Measurements from ENCODE around the gene SMNDC1. TPM values are rescaled to one million over a fixed set of nuclear protein-coding genes. Genes with fewer than 3 reads are reported as not detected.

The SMNDC1 gene
- total and polyA plus RNA-seq, 10 of the 15 experiments (the other 5 are each of a cell fraction or from before 2014, with no cell fraction given), result 4.6 to 37.2 (median 18.1) TPM

GRCh38 chr10:110285501-110285900 lies 19.2 kb downstream of the SMNDC1 start:
- no peaks in the 10 kb centered on the region for H4K20me1 ChIP-seq (ENCODE audit: control insufficient read depth, insufficient read depth)
- ChIA-PET RAD21 (ENCODE audit: unreplicated experiment) (interaction anchor here (1.5 kb wide), 1 partner anchor 149 kb away, joined by 3 read pairs; no protein-coding TSS in a partner anchor), SMC1A (ENCODE audit: uncharacterized antibody, unreplicated experiment) (interaction anchor here (0.8 to 2.4 kb wide), 4 partner anchors 11 to 147 kb away, joined by 4 to 11 read pairs (median 6); no protein-coding TSS in a partner anchor), CTCF (interaction anchor here (0.7 to 2.0 kb wide), 6 partner anchors 11 to 147 kb away, joined by 3 to 9 read pairs (median 4); partner anchors contain the start of gene SMNDC1), POLR2A (interaction anchor here (0.5 to 1.3 kb wide), 3 partner anchors 11 to 148 kb away, joined by 3 read pairs; no protein-coding TSS in a partner anchor)
- in situ Hi-C loops (cut with MboI), result no loop called here
- H3K9me3 ChIP-seq (replicated peaks; ENCODE audit: control insufficient read depth, insufficient read depth, low read length), result no peaks in the 10 kb centered on the region
- H3K4me1 ChIP-seq (ENCODE audit: control insufficient read depth, insufficient read depth, low read length), result no peaks in the 10 kb centered on the region
- no peak overlapping the region for H3K4me2 ChIP-seq (ENCODE audit: control insufficient read depth, insufficient read depth)
- no peak overlapping the region for H2AFZ ChIP-seq (ENCODE audit: control insufficient read depth, low read depth, low read length)
- 97% methylated on average over 2 of the region's 2 CpGs for WGBS (ENCODE audit: insufficient coverage, insufficient replicate concordance, low lambda C conversion rate, missing lambda C conversion rate)
- H3K27me3 ChIP-seq (replicated peaks in 1 of 2; ENCODE audit: control insufficient read depth in 2 of 2, insufficient read depth in 2 of 2, low read length in 1 of 2), result no peaks in the 10 kb centered on the region
- ATAC-seq, result no peak; the same call in 2 of the 3 replicates
- no TSS peak for BruUV-seq (replicated peaks)
- H3K36me3 ChIP-seq (ENCODE audit: control insufficient read depth in 2 of 2, insufficient read depth in 2 of 2, low read length in 1 of 2), result peaks cover 0 to 8% of the 10 kb centered on the region in 2 experiments; a peak in 2 of 4 replicates
- H3K27ac ChIP-seq (ENCODE audit: control insufficient read depth, insufficient read depth), result no peak overlapping the region
- H3K79me2 ChIP-seq (ENCODE audit: control insufficient read depth, insufficient read depth, low read length), result no peaks in the 10 kb centered on the region
- FAIRE-seq, result no peak
- intact Hi-C loops (cut with micrococcal nuclease; ENCODE audit: unreplicated experiment), result no loop called here
- no peak overlapping the region for H3K9ac ChIP-seq (ENCODE audit: control insufficient read depth, insufficient read depth, low read length)
- no peak for DNase-seq (ENCODE audit: low read depth, low spot score)
- no peak overlapping the region for H3K4me3 ChIP-seq
- TF ChIP-seq, protein P1, sequence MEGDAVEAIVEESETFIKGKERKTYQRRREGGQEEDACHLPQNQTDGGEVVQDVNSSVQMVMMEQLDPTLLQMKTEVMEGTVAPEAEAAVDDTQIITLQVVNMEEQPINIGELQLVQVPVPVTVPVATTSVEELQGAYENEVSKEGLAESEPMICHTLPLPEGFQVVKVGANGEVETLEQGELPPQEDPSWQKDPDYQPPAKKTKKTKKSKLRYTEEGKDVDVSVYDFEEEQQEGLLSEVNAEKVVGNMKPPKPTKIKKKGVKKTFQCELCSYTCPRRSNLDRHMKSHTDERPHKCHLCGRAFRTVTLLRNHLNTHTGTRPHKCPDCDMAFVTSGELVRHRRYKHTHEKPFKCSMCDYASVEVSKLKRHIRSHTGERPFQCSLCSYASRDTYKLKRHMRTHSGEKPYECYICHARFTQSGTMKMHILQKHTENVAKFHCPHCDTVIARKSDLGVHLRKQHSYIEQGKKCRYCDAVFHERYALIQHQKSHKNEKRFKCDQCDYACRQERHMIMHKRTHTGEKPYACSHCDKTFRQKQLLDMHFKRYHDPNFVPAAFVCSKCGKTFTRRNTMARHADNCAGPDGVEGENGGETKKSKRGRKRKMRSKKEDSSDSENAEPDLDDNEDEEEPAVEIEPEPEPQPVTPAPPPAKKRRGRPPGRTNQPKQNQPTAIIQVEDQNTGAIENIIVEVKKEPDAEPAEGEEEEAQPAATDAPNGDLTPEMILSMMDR (IDR thresholded peaks at IDR 0.05 in 2 of 3, conservative IDR thresholded peaks at IDR 0.05 in 1 of 3; ENCODE audit: control insufficient read depth in 2 of 3, extremely low read depth in 1 of 3, insufficient read depth in 1 of 3, low read depth in 3 of 3, low read length in 3 of 3), result no peak
- TF ChIP-seq KAT2A (conservative IDR thresholded peaks at IDR 0.05; ENCODE audit: control insufficient read depth, low read depth, low read length), result no peak
- TF ChIP-seq ZNF24 (IDR thresholded peaks at IDR 0.05), result no peak
- TF ChIP-seq JUND (IDR thresholded peaks at IDR 0.05; ENCODE audit: low read depth, low read length), result no peak
- TF ChIP-seq ZNF384 (IDR thresholded peaks at IDR 0.05; ENCODE audit: borderline replicate concordance, low read depth, low read length), result no peak
- no peak for TF ChIP-seq CREM (IDR thresholded peaks at IDR 0.05; ENCODE audit: low read depth)
- TF ChIP-seq PML (IDR thresholded peaks at IDR 0.05; ENCODE audit: low read length), result no peak
- no peak for TF ChIP-seq RAD51 (IDR thresholded peaks at IDR 0.05)
- TF ChIP-seq, protein P2, sequence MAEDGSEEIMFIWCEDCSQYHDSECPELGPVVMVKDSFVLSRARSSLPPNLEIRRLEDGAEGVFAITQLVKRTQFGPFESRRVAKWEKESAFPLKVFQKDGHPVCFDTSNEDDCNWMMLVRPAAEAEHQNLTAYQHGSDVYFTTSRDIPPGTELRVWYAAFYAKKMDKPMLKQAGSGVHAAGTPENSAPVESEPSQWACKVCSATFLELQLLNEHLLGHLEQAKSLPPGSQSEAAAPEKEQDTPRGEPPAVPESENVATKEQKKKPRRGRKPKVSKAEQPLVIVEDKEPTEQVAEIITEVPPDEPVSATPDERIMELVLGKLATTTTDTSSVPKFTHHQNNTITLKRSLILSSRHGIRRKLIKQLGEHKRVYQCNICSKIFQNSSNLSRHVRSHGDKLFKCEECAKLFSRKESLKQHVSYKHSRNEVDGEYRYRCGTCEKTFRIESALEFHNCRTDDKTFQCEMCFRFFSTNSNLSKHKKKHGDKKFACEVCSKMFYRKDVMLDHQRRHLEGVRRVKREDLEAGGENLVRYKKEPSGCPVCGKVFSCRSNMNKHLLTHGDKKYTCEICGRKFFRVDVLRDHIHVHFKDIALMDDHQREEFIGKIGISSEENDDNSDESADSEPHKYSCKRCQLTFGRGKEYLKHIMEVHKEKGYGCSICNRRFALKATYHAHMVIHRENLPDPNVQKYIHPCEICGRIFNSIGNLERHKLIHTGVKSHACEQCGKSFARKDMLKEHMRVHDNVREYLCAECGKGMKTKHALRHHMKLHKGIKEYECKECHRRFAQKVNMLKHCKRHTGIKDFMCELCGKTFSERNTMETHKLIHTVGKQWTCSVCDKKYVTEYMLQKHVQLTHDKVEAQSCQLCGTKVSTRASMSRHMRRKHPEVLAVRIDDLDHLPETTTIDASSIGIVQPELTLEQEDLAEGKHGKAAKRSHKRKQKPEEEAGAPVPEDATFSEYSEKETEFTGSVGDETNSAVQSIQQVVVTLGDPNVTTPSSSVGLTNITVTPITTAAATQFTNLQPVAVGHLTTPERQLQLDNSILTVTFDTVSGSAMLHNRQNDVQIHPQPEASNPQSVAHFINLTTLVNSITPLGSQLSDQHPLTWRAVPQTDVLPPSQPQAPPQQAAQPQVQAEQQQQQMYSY (CRISPR knock-in tag; IDR thresholded peaks at IDR 0.05), result no peak
